ENCODE measurements around the gene DAPK2. TPM values are rescaled to one million over a fixed set of nuclear protein-coding genes. Genes with fewer than 3 reads are reported as not detected.

DAPK2 gene
- total and polyA plus RNA-seq, 2 of the 13 experiments (the other 11 are each of a cell fraction or from before 2014, with no cell fraction given): 0.33 to 0.63 TPM

DNA sequence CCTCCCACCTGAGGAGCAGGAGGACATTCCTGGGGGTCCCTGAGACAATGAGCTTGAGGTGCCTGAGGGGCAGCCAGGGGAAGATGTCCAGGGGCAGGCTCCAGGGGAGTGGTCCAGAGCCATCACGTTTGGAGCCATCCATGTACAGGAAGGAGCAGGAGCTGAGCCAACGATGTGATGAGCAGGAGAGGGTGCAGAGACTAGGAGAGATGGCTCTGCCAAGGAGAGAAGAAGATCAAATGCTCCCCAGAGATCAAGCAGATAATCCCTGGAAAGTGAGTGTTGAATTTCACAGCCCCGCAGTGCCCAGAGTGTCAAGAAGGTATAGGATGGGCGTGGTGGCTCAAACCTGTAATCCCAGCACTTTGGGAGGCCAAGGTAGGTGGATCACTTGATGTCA lies 114.7 kb downstream of the DAPK2 start:
- Histone ChIP-seq H3K9me3 (ENCODE audit: low read length) (no peaks in the 10 kb centered on the region), H3K27ac (ENCODE audit: extremely low read length, insufficient read depth, low read length) (no peak overlapping the region), H3K9ac (ENCODE audit: insufficient read depth, low read depth, low read length) (no peak overlapping the region), H3K4me2 (ENCODE audit: low read depth, low read length) (no peak overlapping the region), H3K4me3 (replicated peaks in 1 of 3; ENCODE audit: insufficient read depth in 1 of 3, low read depth in 2 of 3, low read length in 3 of 3) (no peak overlapping the region), H4K20me1 (ENCODE audit: insufficient read depth, low read length) (no peaks in the 10 kb centered on the region), H3K79me2 (ENCODE audit: insufficient read depth, low read length) (no peaks in the 10 kb centered on the region), H3K27me3 (ENCODE audit: control insufficient read depth in 1 of 2, insufficient read depth in 2 of 2, low read length in 2 of 2) (no peaks in the 10 kb centered on the region; a peak in 1 of 5 replicates), H2AFZ (ENCODE audit: low read length) (no peak overlapping the region), H3K4me1 (ENCODE audit: insufficient read depth, low read length) (peaks cover 55% of the 10 kb centered on the region), H3K36me3 (replicated peaks in 1 of 2; ENCODE audit: control insufficient read depth in 1 of 2, insufficient read depth in 2 of 2, low read length in 2 of 2) (no peaks in the 10 kb centered on the region)
- ChIA-PET CTCF (ENCODE audit: low intra/inter-chr PET ratio, low total read pairs) (no interaction called here), POLR2A (interaction anchor here (1.0 kb wide), 1 partner anchor 11 kb away, joined by 3 read pairs; no protein-coding TSS in a partner anchor)
- in situ Hi-C loops (cut with HindIII; ENCODE audit: extremely low pct_ligation_motif_present, low pct_unique_long_range_greater_than_20kb) (no loop called here), intact Hi-C loops (cut with micrococcal nuclease; ENCODE audit: unreplicated experiment) (no loop called here)
- DNase-seq (ENCODE audit: low spot score) (no peak), ATAC-seq (no peak), FAIRE-seq (no peak)
- BruUV-seq (replicated peaks): no TSS peak
- WGBS (ENCODE audit: low lambda C conversion rate): 41% methylated on average over 4 of the region's 4 CpGs
- TF ChIP-seq ARNT2 (CRISPR knock-in tag; IDR thresholded peaks at IDR 0.05; ENCODE audit: low read depth) (no peak), ZNF160 (CRISPR knock-in tag; IDR thresholded peaks at IDR 0.05) (no peak), NFIB (CRISPR knock-in tag; IDR thresholded peaks at IDR 0.05; ENCODE audit: borderline replicate concordance) (no peak), SOX13 (IDR thresholded peaks at IDR 0.05) (no peak), SOX13 (CRISPR knock-in tag; conservative IDR thresholded peaks at IDR 0.05 in 1 of 2, IDR thresholded peaks at IDR 0.05 in 1 of 2) (no peak), ZNF772 (CRISPR knock-in tag; IDR thresholded peaks at IDR 0.05) (no peak), ISX (CRISPR knock-in tag; conservative IDR thresholded peaks at IDR 0.05) (no peak), RELA (CRISPR knock-in tag; IDR thresholded peaks at IDR 0.05) (no peak), NCOA2 (CRISPR knock-in tag; IDR thresholded peaks at IDR 0.05) (no peak), CAMTA2 (CRISPR knock-in tag; IDR thresholded peaks at IDR 0.05; ENCODE audit: borderline replicate concordance) (no peak), ZNF746 (CRISPR knock-in tag; IDR thresholded peaks at IDR 0.05) (no peak), ZNF10 (CRISPR knock-in tag; IDR thresholded peaks at IDR 0.05; ENCODE audit: borderline replicate concordance, low read depth) (no peak), SIN3B (IDR thresholded peaks at IDR 0.05; ENCODE audit: low read length) (no peak)
- TF ChIP-seq, protein P1, sequence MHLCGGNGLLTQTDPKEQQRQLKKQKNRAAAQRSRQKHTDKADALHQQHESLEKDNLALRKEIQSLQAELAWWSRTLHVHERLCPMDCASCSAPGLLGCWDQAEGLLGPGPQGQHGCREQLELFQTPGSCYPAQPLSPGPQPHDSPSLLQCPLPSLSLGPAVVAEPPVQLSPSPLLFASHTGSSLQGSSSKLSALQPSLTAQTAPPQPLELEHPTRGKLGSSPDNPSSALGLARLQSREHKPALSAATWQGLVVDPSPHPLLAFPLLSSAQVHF (CRISPR knock-in tag; IDR thresholded peaks at IDR 0.05): no peak
- TF ChIP-seq, protein P2, sequence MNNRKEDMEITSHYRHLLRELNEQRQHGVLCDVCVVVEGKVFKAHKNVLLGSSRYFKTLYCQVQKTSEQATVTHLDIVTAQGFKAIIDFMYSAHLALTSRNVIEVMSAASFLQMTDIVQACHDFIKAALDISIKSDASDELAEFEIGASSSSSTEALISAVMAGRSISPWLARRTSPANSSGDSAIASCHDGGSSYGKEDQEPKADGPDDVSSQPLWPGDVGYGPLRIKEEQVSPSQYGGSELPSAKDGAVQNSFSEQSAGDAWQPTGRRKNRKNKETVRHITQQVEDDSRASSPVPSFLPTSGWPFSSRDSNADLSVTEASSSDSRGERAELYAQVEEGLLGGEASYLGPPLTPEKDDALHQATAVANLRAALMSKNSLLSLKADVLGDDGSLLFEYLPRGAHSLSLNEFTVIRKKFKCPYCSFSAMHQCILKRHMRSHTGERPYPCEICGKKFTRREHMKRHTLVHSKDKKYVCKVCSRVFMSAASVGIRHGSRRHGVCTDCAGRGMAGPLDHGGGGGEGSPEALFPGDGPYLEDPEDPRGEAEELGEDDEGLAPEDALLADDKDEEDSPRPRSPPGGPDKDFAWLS (CRISPR knock-in tag; IDR thresholded peaks at IDR 0.05; ENCODE audit: borderline replicate concordance): no peak
- TF ChIP-seq, protein P3, sequence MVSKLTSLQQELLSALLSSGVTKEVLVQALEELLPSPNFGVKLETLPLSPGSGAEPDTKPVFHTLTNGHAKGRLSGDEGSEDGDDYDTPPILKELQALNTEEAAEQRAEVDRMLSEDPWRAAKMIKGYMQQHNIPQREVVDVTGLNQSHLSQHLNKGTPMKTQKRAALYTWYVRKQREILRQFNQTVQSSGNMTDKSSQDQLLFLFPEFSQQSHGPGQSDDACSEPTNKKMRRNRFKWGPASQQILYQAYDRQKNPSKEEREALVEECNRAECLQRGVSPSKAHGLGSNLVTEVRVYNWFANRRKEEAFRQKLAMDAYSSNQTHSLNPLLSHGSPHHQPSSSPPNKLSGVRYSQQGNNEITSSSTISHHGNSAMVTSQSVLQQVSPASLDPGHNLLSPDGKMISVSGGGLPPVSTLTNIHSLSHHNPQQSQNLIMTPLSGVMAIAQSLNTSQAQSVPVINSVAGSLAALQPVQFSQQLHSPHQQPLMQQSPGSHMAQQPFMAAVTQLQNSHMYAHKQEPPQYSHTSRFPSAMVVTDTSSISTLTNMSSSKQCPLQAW (CRISPR knock-in tag; IDR thresholded peaks at IDR 0.05): no peak
- TF ChIP-seq, protein P4, sequence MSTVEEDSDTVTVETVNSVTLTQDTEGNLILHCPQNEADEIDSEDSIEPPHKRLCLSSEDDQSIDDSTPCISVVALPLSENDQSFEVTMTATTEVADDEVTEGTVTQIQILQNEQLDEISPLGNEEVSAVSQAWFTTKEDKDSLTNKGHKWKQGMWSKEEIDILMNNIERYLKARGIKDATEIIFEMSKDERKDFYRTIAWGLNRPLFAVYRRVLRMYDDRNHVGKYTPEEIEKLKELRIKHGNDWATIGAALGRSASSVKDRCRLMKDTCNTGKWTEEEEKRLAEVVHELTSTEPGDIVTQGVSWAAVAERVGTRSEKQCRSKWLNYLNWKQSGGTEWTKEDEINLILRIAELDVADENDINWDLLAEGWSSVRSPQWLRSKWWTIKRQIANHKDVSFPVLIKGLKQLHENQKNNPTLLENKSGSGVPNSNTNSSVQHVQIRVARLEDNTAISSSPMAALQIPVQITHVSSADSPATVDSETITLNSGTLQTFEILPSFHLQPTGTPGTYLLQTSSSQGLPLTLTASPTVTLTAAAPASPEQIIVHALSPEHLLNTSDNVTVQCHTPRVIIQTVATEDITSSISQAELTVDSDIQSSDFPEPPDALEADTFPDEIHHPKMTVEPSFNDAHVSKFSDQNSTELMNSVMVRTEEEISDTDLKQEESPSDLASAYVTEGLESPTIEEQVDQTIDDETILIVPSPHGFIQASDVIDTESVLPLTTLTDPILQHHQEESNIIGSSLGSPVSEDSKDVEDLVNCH (CRISPR knock-in tag; IDR thresholded peaks at IDR 0.05): no peak
- TF ChIP-seq, protein P5, sequence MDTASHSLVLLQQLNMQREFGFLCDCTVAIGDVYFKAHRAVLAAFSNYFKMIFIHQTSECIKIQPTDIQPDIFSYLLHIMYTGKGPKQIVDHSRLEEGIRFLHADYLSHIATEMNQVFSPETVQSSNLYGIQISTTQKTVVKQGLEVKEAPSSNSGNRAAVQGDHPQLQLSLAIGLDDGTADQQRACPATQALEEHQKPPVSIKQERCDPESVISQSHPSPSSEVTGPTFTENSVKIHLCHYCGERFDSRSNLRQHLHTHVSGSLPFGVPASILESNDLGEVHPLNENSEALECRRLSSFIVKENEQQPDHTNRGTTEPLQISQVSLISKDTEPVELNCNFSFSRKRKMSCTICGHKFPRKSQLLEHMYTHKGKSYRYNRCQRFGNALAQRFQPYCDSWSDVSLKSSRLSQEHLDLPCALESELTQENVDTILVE (CRISPR knock-in tag; IDR thresholded peaks at IDR 0.05): no peak

Data from HepG2 (cell line).